Activated naive CD4-positive, alpha-beta T cell treated with anti-CD3 and anti-CD28 coated beads, Interleukin-2, amount 10 ng/mL, durations not matched to agents 7 days and 5 days (primary cell): Measurements from ENCODE around the gene NEDD8.

Experiments
- CTCF ChIA-PET: fragments of 350-600 bp; sonication (Branson Sonifier 250); formaldehyde crosslinking; loops from one replicate; lab custom pipeline; 2021; ENCODE audit warnings: antibody characterized with exemption; lab: Charles Lee
- DNase-seq: peaks from one replicate; pipeline ENCODE4 v3.0.0-alpha.2; 2020
- H3K27ac Mint-ChIP-seq: one replicate; pipeline ENCODE4 v1.8.0; 2021; ENCODE audit warnings: mild to moderate bottlenecking, moderate library complexity, mixed read lengths
- H3K27me3 Mint-ChIP-seq: one replicate; pipeline ENCODE4 v1.8.0; 2021; ENCODE audit warnings: mild to moderate bottlenecking, mixed read lengths
- H3K36me3 Mint-ChIP-seq: one replicate; pipeline ENCODE4 v1.8.0; 2021; ENCODE audit warnings: mixed read lengths
- H3K4me1 Mint-ChIP-seq: one replicate; pipeline ENCODE4 v1.8.0; 2021; ENCODE audit warnings: mixed read lengths
- H3K4me3 Mint-ChIP-seq: one replicate; pipeline ENCODE4 v1.8.0; 2021; ENCODE audit warnings: mild to moderate bottlenecking, moderate library complexity, mixed read lengths
- H3K9me3 Mint-ChIP-seq: one replicate; pipeline ENCODE4 v1.8.0; 2021; ENCODE audit warnings: mixed read lengths

The NEDD8 gene

DNA sequence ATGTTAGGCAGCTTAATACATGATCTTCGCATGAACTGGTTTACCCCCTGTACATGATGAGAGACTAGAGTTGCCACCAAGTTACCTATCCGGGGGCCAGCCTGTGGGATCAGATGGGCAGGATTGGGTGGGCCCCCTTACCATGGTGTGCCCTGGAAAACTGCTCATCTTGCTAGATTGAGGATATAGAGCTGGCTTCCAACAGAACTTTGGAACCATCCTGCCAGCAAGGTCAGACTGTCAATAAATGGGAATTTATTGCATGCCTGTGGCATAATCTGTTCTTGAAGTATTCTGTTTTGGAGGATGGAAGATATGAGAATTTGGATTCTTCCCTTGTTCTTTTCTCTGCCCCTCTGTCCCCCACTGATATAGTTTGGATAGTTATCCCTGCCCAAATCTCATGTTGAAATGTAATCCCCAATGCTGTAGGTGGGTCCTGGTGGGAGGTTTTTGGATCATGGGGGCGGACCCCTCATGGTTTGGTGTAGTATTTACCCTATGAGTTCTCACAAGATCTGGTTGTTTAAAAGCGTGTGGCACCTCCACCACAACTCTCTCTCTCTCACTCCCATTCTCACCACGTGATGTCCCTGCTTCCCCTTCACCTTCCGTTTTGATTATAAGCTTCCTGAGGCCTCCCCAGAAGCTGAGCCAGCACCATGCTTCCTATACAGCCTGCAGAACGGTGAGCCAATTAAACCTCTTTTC, 33.2 kb downstream of the NEDD8 start:
- Mint-ChIP-seq H3K4me1 (peaks cover 38% of the 10 kb centered on the region), H3K27me3 (no peaks in the 10 kb centered on the region), H3K27ac (no peak overlapping the region), H3K9me3 (peaks cover 17% of the 10 kb centered on the region), H3K4me3 (no peak overlapping the region), H3K36me3 (peaks cover 58% of the 10 kb centered on the region)
- CTCF ChIA-PET: interaction anchor here (0.6 kb wide), 2 partner anchors 17 to 41 kb away, joined by 3 to 5 read pairs; partner anchors contain the start of gene MDP1
- DNase-seq: no peak

DNA sequence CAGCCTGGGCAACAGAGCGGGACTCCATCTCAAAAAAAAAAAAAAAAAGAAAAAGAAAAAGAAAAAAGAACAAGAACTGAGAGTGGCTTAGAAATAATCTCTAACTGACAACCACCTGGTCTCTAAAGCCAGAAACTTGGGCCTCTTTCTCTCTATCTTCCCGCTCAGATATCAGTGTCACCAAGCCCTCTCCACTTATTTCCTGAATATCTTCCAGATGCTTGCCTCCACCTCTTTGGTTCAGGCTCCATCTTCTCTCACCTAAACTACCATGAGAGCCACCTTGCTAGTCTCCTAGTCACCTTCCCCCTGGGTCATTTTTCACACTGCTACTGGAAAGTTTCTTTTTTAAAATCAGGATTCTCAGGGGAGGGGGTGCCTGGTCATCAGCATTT, 35.1 kb downstream of the NEDD8 start:
- CTCF ChIA-PET: interaction anchor here (1.4 to 2.7 kb wide), 2 partner anchors 18 to 113 kb away, joined by 3 to 8 read pairs; partner anchors contain the start of genes LTB4R2 and MDP1
- Mint-ChIP-seq H3K27me3 (no peaks in the 10 kb centered on the region), H3K36me3 (peaks cover 54% of the 10 kb centered on the region)

DNA sequence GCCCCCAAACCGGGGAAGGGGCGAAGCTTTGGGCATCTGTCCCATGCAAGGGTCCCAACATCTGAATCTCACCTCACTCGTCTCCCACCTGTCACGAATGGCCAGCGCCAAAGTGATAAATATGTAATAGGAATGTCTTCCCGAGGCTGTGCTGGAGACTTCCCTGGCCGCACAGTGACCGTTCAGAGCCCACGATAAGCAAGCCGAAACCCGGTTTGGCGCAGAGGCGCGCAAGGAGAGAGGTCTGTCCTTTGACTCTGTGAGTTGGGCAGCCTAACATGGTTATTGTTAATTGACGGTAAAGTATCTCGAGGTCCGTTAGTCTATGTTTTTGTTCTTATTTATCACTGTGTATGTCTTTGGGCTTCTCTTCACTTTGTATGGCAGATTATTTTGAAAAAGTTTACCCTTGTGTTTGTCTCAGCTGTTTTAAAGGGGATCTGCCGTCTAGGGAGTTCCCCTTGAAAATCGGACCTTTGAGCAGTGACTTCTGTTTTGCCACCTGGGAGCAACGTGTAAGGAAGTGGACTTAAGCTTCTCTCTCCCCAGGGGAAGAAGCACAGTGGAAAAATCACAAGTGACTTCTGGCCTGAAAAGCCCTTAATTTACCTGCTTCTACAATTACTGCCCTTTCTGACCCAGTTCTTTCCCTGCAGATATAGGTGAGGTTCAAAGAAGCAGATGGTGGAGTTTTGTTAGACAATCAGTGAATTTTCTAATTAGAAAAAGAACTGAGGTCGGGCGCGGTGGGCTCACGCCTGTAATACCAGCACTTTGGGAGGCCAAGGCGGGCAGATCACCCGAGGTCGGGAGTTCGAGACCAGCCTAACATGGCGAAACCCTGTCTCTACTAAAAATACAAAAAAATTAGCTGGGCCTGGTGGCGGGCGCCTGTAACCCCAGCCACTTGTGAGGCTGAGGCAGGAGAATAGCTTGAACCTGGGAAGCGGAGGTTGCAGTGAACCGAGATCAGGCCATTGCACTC, 35.8 kb downstream of the NEDD8 start:
- DNase-seq: no peak
- peak overlapping the region; percentile 98 for H3K4me3 Mint-ChIP-seq
- CTCF ChIA-PET: interaction anchor here (0.9 to 2.7 kb wide), 6 partner anchors 17 to 235 kb away, joined by 3 to 8 read pairs (median 4); partner anchors contain the start of genes CHMP4A, IRF9, LTB4R2 and MDP1
- H3K36me3 Mint-ChIP-seq: peaks cover 55% of the 10 kb centered on the region
- no peaks in the 10 kb centered on the region for H3K27me3 Mint-ChIP-seq
- H3K9me3 Mint-ChIP-seq: peaks cover 1% of the 10 kb centered on the region
- H3K27ac Mint-ChIP-seq: peak overlapping the region; percentile 98
- peaks cover 55% of the 10 kb centered on the region for H3K4me1 Mint-ChIP-seq

More for the DNA sequence above, 35.1 kb downstream of the NEDD8 start:
- DNase-seq: no peak
- peaks cover 6% of the 10 kb centered on the region for H3K9me3 Mint-ChIP-seq
- no peak overlapping the region for H3K27ac Mint-ChIP-seq
- peaks cover 51% of the 10 kb centered on the region for H3K4me1 Mint-ChIP-seq
- H3K4me3 Mint-ChIP-seq: peak overlapping the region; percentile 98

DNA sequence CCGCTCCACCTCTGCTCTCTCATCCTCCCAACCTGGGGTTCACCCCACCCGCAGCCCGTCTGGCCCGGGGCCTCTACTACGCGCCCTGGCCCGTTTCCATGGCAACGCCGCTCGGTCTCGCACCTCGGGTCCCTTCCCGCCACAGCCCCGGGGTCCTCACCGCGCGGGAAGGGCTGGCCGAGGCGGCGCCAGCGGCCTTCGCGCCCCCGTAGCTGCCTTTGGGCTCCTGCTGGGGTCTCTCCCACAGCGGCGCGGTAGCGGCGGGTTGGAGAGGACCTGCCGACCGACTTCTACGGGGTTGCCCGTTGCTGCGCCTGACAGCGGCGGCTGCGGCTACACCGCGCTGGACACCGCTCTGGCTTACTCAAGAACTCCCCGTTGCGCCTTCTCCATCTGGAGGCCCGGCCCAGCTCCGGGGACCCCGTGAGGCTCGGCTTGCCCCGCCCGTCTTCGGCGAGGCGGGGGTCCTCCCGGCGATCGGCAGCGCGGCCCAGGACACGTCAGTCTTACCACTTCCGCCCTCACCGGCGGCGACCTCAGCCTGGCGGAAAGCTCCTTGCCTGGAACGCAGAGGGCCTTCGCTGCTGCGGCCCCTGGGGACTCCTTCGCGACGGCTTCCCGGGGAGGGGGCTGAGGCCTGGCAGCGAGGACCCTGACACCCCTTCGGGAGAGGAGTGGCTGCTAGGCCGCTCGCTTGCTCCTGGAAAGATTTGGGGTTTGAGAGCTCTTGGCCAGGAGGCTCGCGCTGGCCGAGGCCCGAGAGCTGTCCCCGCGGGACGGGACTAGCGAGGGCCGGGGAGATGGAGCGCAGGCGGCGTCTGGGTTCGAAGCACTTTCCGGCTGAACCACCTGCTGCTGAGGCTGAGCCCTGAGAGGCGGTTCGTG, 36.7 kb downstream of the NEDD8 start, which contains the start of gene TM9SF1:
Gene TM9SF1 (minus strand): TSS at position 256 of the 885 bp plus-strand sequence. CDS start 422 bp downstream, outside the sequence.
- H3K4me1 Mint-ChIP-seq: peaks cover 58% of the 10 kb centered on the region
- no peaks in the 10 kb centered on the region for H3K9me3 Mint-ChIP-seq
- peak within 1 kb of the TSS; percentile 98 for H3K27ac Mint-ChIP-seq
- H3K4me3 Mint-ChIP-seq: peak within 1 kb of the TSS; percentile 98
- H3K27me3 Mint-ChIP-seq: no peaks in the 10 kb centered on the region
- H3K36me3 Mint-ChIP-seq: peaks cover 52% of the 10 kb centered on the region
- peak; percentile 94 for DNase-seq
- CTCF ChIA-PET: interaction anchor here (1.0 to 2.7 kb wide), 7 partner anchors 20 to 236 kb away, joined by 3 to 8 read pairs (median 5); partner anchors contain the start of genes CIDEB, IRF9, LTB4R2 and MDP1

DNA sequence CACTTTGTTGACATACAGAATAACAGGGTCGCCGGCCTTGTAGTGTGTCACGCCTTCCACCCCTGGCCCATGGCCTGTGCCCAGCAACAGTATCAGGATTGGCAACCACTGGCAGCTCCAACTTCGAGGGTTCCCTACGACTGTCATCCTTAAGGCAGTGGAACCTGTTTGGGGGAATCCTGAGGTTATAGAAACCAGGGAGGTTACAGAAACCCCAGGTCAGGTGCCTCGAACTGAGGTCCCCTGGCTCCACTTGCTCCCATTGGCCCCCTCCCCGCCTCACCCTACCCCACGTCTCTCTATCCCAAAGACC, 37.3 kb downstream of the NEDD8 start:
- H3K4me3 Mint-ChIP-seq: peak overlapping the region; percentile 98
- CTCF ChIA-PET: interaction anchor here (1.0 to 2.7 kb wide), 3 partner anchors 20 to 139 kb away, joined by 5 to 8 read pairs (median 5); partner anchors contain the start of genes CIDEB and MDP1
- H3K27ac Mint-ChIP-seq: peak overlapping the region; percentile 98
- H3K36me3 Mint-ChIP-seq: peaks cover 49% of the 10 kb centered on the region
- H3K4me1 Mint-ChIP-seq: peaks cover 64% of the 10 kb centered on the region
- H3K9me3 Mint-ChIP-seq: no peaks in the 10 kb centered on the region
- no peaks in the 10 kb centered on the region for H3K27me3 Mint-ChIP-seq
- DNase-seq: no peak

DNA sequence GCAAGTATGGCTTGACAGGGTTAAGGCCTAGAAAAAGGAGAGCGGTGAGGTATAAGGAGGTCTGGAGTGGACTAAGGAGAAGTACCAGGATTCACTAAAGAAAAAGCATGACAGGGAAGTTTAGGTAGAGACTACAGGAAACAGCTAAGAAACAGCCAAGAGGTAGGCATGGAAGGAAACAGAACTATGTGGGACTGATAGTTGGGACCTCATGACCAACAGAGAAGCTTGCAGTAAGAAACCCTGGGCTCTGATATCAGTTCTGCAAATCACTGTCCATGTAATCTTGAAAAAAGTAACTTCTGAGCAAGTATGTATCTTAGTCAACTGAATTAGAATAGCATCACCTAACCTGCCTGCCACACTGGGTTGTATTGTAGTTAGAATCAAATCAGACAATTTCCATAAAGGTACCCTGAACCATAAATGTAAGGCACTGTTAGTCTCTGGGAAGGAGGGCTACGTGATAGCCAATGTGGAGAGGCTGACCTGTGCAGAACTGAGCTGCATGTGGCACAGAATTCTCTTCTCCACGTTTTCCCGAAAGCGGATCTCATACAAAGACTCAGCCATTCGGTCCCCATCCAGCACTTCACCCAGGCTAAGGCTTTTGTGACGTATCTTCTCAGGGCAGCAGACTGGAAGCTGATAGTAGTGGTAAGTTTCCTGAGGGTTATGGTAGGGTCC, 37.8 kb downstream of the NEDD8 start:
- peak overlapping the region; percentile 98 for H3K27ac Mint-ChIP-seq
- peaks cover 67% of the 10 kb centered on the region for H3K4me1 Mint-ChIP-seq
- CTCF ChIA-PET: interaction anchor here (0.7 to 2.7 kb wide), 4 partner anchors 21 to 139 kb away, joined by 4 to 8 read pairs (median 5); partner anchors contain the start of genes CIDEB and MDP1
- DNase-seq: no peak
- peaks cover 48% of the 10 kb centered on the region for H3K36me3 Mint-ChIP-seq
- H3K27me3 Mint-ChIP-seq: no peaks in the 10 kb centered on the region
- H3K4me3 Mint-ChIP-seq: peak overlapping the region; percentile 98
- no peaks in the 10 kb centered on the region for H3K9me3 Mint-ChIP-seq

DNA sequence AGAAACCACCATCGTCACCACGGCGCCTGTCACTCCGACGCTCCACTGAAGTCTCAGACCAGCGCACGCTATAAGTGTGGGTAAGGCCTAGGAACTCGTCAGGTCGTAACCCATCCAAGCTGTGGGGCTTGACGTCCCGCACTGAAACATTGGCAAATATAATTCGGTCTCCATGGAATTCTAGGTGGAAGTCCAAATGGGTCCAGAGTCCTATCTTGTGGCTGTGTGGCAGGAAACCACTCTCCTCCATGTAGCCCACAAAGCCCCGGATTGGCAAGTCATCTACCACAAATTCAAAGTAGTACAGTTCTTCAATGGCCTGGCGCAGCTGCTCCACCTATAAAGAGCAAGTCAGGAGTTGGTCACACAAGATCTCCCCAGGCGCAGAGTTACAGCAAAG, 39.2 kb downstream of the NEDD8 start:
- Mint-ChIP-seq H3K4me1 (peaks cover 68% of the 10 kb centered on the region), H3K27me3 (no peaks in the 10 kb centered on the region), H3K9me3 (no peaks in the 10 kb centered on the region), H3K36me3 (peaks cover 42% of the 10 kb centered on the region), H3K4me3 (no peak overlapping the region), H3K27ac (peak overlapping the region; percentile 68)
- no peak for DNase-seq
- CTCF ChIA-PET: no interaction called here

DNA sequence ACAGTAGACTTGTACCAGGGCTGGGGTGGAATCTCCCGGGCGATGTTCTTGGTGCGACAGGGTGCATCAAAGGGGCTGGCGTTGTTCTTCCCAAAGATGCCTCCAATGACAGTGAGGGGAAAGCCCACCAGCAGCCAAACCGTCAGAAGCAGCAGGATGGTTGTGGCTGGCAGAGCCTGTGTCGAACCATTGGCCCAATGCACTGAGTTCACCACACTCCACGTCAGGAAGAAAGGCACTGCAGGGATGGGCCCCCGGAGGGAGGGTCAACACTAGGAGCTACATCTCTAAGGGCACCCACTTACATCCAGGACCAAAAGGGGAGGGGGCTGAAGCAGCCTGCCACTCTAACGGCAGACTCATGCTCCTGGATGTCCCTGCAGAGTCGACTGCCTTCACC, 41.8 kb downstream of the NEDD8 start:
- no peaks in the 10 kb centered on the region for H3K27me3 Mint-ChIP-seq

DNA sequence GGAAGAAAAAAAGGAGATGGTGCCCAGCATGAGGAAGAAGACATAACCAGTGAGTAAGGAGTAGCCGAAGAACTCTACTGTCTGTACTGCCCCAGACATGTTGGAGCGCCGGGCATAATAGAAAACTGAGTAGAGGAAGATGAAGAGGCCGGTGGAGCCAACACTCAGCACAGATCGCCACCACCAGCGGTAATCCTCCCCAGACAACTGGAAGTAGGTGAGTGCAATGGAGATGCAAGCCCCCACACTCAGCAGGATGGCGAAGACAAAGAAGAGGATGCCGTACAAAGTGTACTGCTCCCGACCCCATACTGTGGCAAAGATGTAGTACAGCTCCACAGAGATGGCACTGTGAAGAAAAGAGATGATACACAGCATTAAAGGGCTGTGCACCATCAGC, 42.7 kb downstream of the NEDD8 start:
- Mint-ChIP-seq H3K4me3 (no peak overlapping the region), H3K36me3 (peaks cover 50% of the 10 kb centered on the region), H3K4me1 (peaks cover 59% of the 10 kb centered on the region), H3K27me3 (no peaks in the 10 kb centered on the region), H3K9me3 (no peaks in the 10 kb centered on the region), H3K27ac (no peak overlapping the region)
- no peak for DNase-seq
- CTCF ChIA-PET: interaction anchor here (0.7 to 0.8 kb wide), 2 partner anchors 28 to 119 kb away, joined by 3 read pairs; partner anchors contain the start of gene IRF9

More for the DNA sequence above, 41.8 kb downstream of the NEDD8 start:
- Mint-ChIP-seq H3K4me3 (no peak overlapping the region), H3K36me3 (peaks cover 49% of the 10 kb centered on the region), H3K27ac (no peak overlapping the region), H3K4me1 (peaks cover 65% of the 10 kb centered on the region), H3K9me3 (no peaks in the 10 kb centered on the region)
- CTCF ChIA-PET: no interaction called here
- DNase-seq: no peak

DNA sequence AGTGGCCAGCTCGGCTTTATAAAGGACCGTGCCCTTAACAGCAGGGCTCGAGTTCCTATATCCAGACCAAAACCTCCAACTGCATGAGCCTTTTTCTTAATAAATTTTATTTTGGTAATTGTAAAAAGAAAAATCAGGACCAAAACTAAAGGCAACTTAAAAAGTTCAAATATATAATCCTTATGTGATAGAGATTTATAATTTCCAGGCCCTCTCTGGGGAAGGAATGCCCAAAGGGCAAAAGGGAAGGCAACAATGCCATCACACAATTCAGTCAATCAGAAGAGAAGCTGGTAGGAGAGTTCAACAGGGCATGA, 43.1 kb downstream of the NEDD8 start:
- Mint-ChIP-seq H3K36me3 (peaks cover 48% of the 10 kb centered on the region), H3K4me1 (peaks cover 54% of the 10 kb centered on the region), H3K9me3 (no peaks in the 10 kb centered on the region), H3K27me3 (no peaks in the 10 kb centered on the region), H3K27ac (peak overlapping the region; percentile 90), H3K4me3 (peak overlapping the region; percentile 85)
- CTCF ChIA-PET: interaction anchor here (0.7 to 1.2 kb wide), 3 partner anchors 28 to 247 kb away, joined by 3 read pairs; partner anchors contain the start of gene IRF9
- DNase-seq: no peak

DNA sequence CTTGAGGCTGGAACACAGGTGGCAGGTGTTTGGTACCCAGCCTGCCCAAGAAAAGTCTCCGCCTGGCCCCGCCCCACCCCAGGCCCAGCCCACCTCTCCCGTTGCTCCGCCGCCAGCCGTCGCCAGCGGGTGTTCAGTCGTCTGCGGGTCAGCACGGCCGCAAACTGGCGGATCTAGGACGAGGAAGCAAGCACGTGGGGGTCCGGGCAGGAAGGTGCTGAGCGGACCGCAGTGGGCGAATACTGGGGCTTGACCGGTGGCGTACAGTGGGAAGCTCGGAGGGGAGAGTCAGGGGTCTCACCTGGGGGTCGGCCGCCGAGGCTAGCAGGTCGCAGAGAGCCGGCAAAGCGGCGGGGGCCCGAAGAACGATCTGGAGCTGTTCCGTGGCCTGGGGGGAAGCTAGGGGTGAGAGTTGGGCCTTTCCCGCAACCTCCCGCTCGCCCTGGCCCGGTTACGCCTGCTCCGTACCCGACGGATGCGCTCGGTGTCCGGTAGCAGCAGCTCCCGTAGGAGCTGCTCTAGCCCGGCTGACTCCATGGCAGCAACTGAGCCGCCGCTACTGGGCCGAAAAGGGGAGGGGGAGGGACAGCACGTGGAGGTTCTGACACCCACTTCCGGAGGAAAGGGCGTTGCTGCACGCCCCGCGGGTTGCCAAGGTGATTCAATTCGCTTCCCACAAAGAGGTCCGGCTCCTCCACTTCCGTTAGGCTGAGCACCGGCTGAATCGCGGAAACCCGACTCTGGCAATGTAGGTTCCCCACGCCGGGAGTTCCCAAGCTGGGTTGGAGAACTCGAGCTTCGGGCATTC, 43.7 kb downstream of the NEDD8 start, which contains the start of gene IPO4:
Gene IPO4 (minus strand): TSS at position 566 of the 808 bp plus-strand sequence. CDS start 29 bp downstream, at position 537.
- Mint-ChIP-seq H3K27me3 (no peaks in the 10 kb centered on the region), H3K4me1 (peaks cover 52% of the 10 kb centered on the region), H3K27ac (peak within 1 kb of the TSS; percentile 90), H3K4me3 (peak within 1 kb of the TSS; percentile 85), H3K9me3 (no peaks in the 10 kb centered on the region), H3K36me3 (peaks cover 49% of the 10 kb centered on the region)
- DNase-seq: peak; percentile 97
- CTCF ChIA-PET: interaction anchor here (0.7 to 1.2 kb wide), 3 partner anchors 27 to 248 kb away, joined by 3 read pairs; partner anchors contain the start of gene IRF9

DNA sequence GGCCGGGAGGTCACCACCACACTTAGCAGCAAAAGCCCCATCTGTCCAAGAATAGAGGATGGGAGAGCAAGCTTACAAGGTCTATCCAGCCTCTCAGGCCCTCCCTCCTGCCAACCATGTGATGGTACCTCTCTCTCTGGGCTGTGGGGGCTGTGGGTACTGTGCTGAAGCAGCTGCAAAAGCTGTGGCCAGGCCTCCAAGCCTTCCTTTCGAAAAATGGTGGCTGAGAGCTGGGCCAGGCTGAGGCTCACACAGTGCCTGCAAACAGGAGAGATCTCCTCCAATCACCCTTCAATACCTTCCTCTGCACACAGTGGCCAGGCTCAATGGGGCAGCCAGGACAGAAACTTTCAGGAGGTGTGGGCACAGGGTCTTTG, 44.6 kb downstream of the NEDD8 start:
- CTCF ChIA-PET: no interaction called here
- no peaks in the 10 kb centered on the region for H3K9me3 Mint-ChIP-seq
- no peak for DNase-seq
- H3K4me3 Mint-ChIP-seq: peak overlapping the region; percentile 85
- H3K4me1 Mint-ChIP-seq: peaks cover 45% of the 10 kb centered on the region
- H3K27me3 Mint-ChIP-seq: no peaks in the 10 kb centered on the region
- H3K36me3 Mint-ChIP-seq: peaks cover 48% of the 10 kb centered on the region
- H3K27ac Mint-ChIP-seq: peak overlapping the region; percentile 90
